ENCODE results near the gene ALDH5A1. TPM values are rescaled to one million over a fixed set of nuclear protein-coding genes. Genes with fewer than 3 reads are reported as not detected.
A peak's percentile ranks its signal among the peaks of the same experiment; 100 is the strongest.
"Not testable (repeated sequence)": the region's sequence is repeated elsewhere in the genome, so short reads cannot be mapped to it uniquely, and the experiment has no call there.

ALDH5A1 gene
- total and polyA plus RNA-seq, 8 donors = 2.1 to 9.2 (median 5.9) TPM

GRCh38 chr6:24504649-24505586, 10.1 kb downstream of the ALDH5A1 start:
- no peaks in the 10 kb centered on the region for H3K9me3 ChIP-seq
- no peak for TF ChIP-seq CTCF (IDR thresholded peaks at IDR 0.05)
- WGBS, 2 donors = 89 to 96% methylated on average over 14 of the region's 14 CpGs
- FAIRE-seq (no peak), DNase-seq (no peak), ATAC-seq (peak in 1 of 4 donors; percentile 54)
- intact Hi-C loops (cut with DNase I) = no loop called here
- no peak overlapping the region for H3K4me3 ChIP-seq
- H3K27ac ChIP-seq = no peak overlapping the region
- no peaks in the 10 kb centered on the region for H3K36me3 ChIP-seq
- no peaks in the 10 kb centered on the region for H3K4me1 ChIP-seq
- no peaks in the 10 kb centered on the region for H3K27me3 ChIP-seq

GRCh38 chr6:24506814-24507520, 12.2 kb downstream of the ALDH5A1 start:
- Histone ChIP-seq H3K4me3 (no peak overlapping the region), H3K27ac (no peak overlapping the region), H3K36me3 (no peaks in the 10 kb centered on the region), H3K4me1 (no peaks in the 10 kb centered on the region), H3K27me3 (no peaks in the 10 kb centered on the region), H3K9me3 (no peaks in the 10 kb centered on the region)
- intact Hi-C loops (cut with DNase I) = no loop called here
- DNase-seq = no peak
- WGBS, 2 donors = 90 to 98% methylated on average over 3 of the region's 3 CpGs
- no peak for ATAC-seq
- FAIRE-seq = no peak
- TF ChIP-seq CTCF (IDR thresholded peaks at IDR 0.05) = no peak

DNA sequence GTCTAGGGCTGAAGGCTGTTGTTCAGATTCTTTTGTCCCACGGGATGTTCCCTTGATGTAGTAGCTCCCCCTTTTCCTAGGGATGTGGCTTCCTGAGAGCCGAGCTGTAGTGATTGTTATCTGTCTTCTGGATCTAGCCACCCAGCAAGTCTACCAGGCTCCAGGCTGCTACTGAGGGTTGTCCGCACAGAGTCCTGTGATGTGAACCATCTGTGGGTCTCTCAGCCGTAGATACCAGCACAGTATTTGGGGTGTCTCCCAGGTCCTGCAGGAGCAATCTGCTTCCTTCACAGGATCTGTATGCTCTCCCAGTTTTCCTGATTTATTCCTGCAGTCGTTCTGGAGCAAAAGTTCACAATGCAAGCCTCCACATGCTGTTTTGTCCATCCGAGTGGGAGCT, 17.2 kb downstream of the ALDH5A1 start:
- H3K27me3 ChIP-seq; H3K9me3 ChIP-seq; DNase-seq; H3K36me3 ChIP-seq; H3K4me1 ChIP-seq; H3K27ac ChIP-seq; FAIRE-seq; H3K4me3 ChIP-seq; ATAC-seq; intact Hi-C loops (cut with DNase I): not testable (repeated sequence)
- 77 to 86% methylated on average over 6 of the region's 6 CpGs for WGBS, 2 donors

- WGBS, 2 donors = 90 to 94% methylated on average over 4 of the region's 4 CpGs
- no peak for TF ChIP-seq CTCF (IDR thresholded peaks at IDR 0.05)
- Histone ChIP-seq H3K4me1 (no peaks in the 10 kb centered on the region), H3K4me3 (no peak overlapping the region), H3K36me3 (no peaks in the 10 kb centered on the region), H3K9me3 (no peaks in the 10 kb centered on the region), H3K27ac (no peak overlapping the region), H3K27me3 (no peaks in the 10 kb centered on the region)
- no peak for DNase-seq
- no peak for ATAC-seq
- intact Hi-C loops (cut with DNase I) = no loop called here
- FAIRE-seq = no peak
Observed at GRCh38 chr6:24513602-24514001, 18.8 kb downstream of the ALDH5A1 start.

DNA sequence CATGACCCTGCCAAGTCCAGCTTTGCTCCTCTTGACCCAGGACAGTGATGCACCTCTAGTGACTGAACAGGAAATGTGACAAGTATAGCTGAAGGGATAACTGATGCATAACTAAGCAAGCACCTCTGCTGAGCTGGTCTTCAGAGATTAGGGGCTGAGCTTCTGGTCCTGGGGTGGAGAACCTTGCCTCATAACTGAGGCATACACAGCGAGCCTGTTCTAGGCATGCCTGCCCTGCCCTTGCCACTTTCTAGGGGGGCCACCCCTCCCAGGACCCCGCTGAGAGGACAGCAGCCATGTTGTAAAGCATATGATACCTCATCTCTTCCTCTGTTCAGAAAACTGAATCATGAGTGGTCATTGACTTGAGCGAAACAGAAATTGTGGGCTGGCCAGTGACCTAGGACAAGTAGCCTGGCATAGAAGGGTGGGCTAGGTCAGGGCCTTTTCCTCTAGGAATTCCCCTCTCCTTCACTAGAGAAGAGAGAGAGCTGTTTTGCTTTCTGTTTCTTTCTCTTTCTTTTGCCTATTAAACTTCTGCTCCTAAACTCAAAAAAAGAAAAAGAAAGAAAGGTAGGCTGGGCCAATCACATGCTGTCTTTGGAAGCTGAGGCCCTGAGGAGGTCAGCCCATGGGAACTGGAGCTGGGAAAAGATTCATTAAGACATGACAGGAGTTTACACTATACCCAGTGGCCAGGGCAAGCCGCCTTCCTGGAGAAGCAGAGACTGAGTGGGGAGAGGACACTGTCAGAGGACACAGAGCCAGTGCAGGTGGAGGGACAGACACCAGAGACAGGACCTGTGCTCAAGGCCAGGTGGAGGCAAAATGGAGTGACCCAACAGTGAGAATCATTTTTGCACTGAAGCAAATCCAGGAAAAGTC, 23.1 kb downstream of the ALDH5A1 start:
- no peak overlapping the region for H3K27ac ChIP-seq
- FAIRE-seq (no peak), ATAC-seq (no peak), DNase-seq (no peak)
- no peaks in the 10 kb centered on the region for H3K27me3 ChIP-seq
- WGBS, 2 donors = 87 to 90% methylated on average over 4 of the region's 4 CpGs
- TF ChIP-seq CTCF (IDR thresholded peaks at IDR 0.05) = no peak
- intact Hi-C loops (cut with DNase I) = no loop called here
- no peaks in the 10 kb centered on the region for H3K4me1 ChIP-seq
- H3K4me3 ChIP-seq = no peak overlapping the region
- H3K9me3 ChIP-seq = no peaks in the 10 kb centered on the region
- no peaks in the 10 kb centered on the region for H3K36me3 ChIP-seq

Measured in pancreas (tissue), 10 donors.